H9 (cell line): ENCODE data around the gene ACVR1B. TPM values are rescaled to one million over a fixed set of nuclear protein-coding genes. Genes with fewer than 3 reads are reported as not detected.

ENCODE experiments used
- DNase-seq: peaks from one replicate; pipeline ENCODE4 v3.0.0-alpha.2; 2017
- H2AFZ ChIP-seq: one replicate; pipeline ENCODE4 v1.6.1; 2013; ENCODE audit warnings: mild to moderate bottlenecking, low read length, control low read depth, moderate library complexity
- H2AK5ac ChIP-seq: 2 replicates; pipeline ENCODE4 v1.6.1; 2013; ENCODE audit warnings: low read length, control low read depth, mixed read lengths; ENCODE audit not compliant: insufficient read length
- H2BK120ac ChIP-seq: one replicate; pipeline ENCODE4 v1.6.1; 2013; ENCODE audit warnings: low read depth, mild to moderate bottlenecking, low read length, control low read depth, inconsistent platforms; ENCODE audit not compliant: poor library complexity, severe bottlenecking
- H2BK12ac ChIP-seq: 2 replicates; pipeline ENCODE4 v1.6.1; 2013; ENCODE audit warnings: low read length, control low read depth, mixed read lengths, low read depth; ENCODE audit not compliant: insufficient read length
- H2BK15ac ChIP-seq: 2 replicates; pipeline ENCODE4 v1.6.1; 2013; ENCODE audit warnings: low read depth, low read length, control low read depth
- H2BK20ac ChIP-seq: one replicate; pipeline ENCODE4 v1.6.1; 2013; ENCODE audit warnings: low read depth, mild to moderate bottlenecking, low read length, control low read depth, inconsistent platforms; ENCODE audit not compliant: poor library complexity, severe bottlenecking
- H2BK5ac ChIP-seq: 2 replicates; pipeline ENCODE4 v1.6.1; 2013; ENCODE audit warnings: low read length, control low read depth, mixed read lengths; ENCODE audit not compliant: insufficient read length
- H3K14ac ChIP-seq: 2 replicates; pipeline ENCODE4 v1.6.1; 2013; ENCODE audit warnings: low read length, control low read depth; ENCODE audit not compliant: insufficient read depth
- H3K18ac ChIP-seq: 2 replicates; pipeline ENCODE4 v1.6.1; 2013; ENCODE audit warnings: low read depth, mild to moderate bottlenecking, mixed read lengths, low read length, control low read depth; ENCODE audit not compliant: insufficient read length
- H3K23ac ChIP-seq: 2 replicates; pipeline ENCODE4 v1.6.1; 2013; ENCODE audit warnings: low read length, control low read depth, mixed read lengths, low read depth; ENCODE audit not compliant: insufficient read length
- H3K23me2 ChIP-seq: 2 replicates; pipeline ENCODE4 v1.6.1; 2013; ENCODE audit warnings: low read depth, mild to moderate bottlenecking, mixed read lengths, low read length, control low read depth; ENCODE audit not compliant: insufficient read length, poor library complexity, severe bottlenecking
- H3K27ac ChIP-seq: 2 replicates; pipeline ENCODE4 v1.5.1; 2013; ENCODE audit warnings: low read length, control low read depth, mixed read lengths, low read depth; ENCODE audit not compliant: insufficient read length
- H3K27me3 ChIP-seq: 2 replicates; pipeline ENCODE4 v1.6.1; 2013; ENCODE audit warnings: low read length, control low read depth, inconsistent platforms; ENCODE audit not compliant: insufficient read depth
- H3K4ac ChIP-seq: 2 replicates; pipeline ENCODE4 v1.6.1; 2013; ENCODE audit warnings: low read depth, mild to moderate bottlenecking, control low read depth, inconsistent platforms, low read length, moderate library complexity
- H3K4me1 ChIP-seq: 2 replicates; pipeline ENCODE4 v1.6.1; 2013; ENCODE audit warnings: low read length, control low read depth, inconsistent platforms; ENCODE audit not compliant: insufficient read depth
- H3K4me2 ChIP-seq: 2 replicates; pipeline ENCODE4 v1.6.1; 2013; ENCODE audit warnings: low read length, control low read depth, mixed read lengths; ENCODE audit not compliant: insufficient read length, insufficient read depth
- H3K56ac ChIP-seq: 2 replicates; pipeline ENCODE4 v1.6.1; 2013; ENCODE audit warnings: low read depth, mild to moderate bottlenecking, mixed read lengths, low read length, control low read depth; ENCODE audit not compliant: insufficient read length
- H3K79me1 ChIP-seq: 2 replicates; pipeline ENCODE4 v1.6.1; 2013; ENCODE audit warnings: low read depth, mild to moderate bottlenecking, moderate library complexity, low read length, control low read depth, inconsistent platforms; ENCODE audit not compliant: insufficient read depth, poor library complexity, severe bottlenecking
- H3K79me2 ChIP-seq: 2 replicates; pipeline ENCODE4 v1.6.1; 2013; ENCODE audit warnings: low read length, control low read depth, inconsistent platforms; ENCODE audit not compliant: insufficient read depth
- H3K9ac ChIP-seq: 2 replicates; pipeline ENCODE4 v1.6.1; 2013; ENCODE audit warnings: low read length, control low read depth, mixed read lengths; ENCODE audit not compliant: insufficient read length; ENCODE audit errors: extremely low read depth
- H3K9me3 ChIP-seq: one replicate; pipeline ENCODE4 v1.6.1; 2013; ENCODE audit warnings: low read depth, low read length, inconsistent platforms; ENCODE audit not compliant: control insufficient read depth
- H3T11ph ChIP-seq: one replicate; pipeline ENCODE4 v1.6.1; 2013; ENCODE audit warnings: mild to moderate bottlenecking, low read length, control low read depth, inconsistent platforms
- H4K20me1 ChIP-seq: one replicate; pipeline ENCODE4 v1.6.1; 2013; ENCODE audit not compliant: control insufficient read depth, insufficient read length, insufficient read depth
- H4K5ac ChIP-seq: 2 replicates; pipeline ENCODE4 v1.6.1; 2013; ENCODE audit warnings: low read depth, mild to moderate bottlenecking, mixed read lengths, low read length, control low read depth; ENCODE audit not compliant: insufficient read length
- H4K8ac ChIP-seq: replicated peaks from 2 replicates; pipeline ENCODE4 v1.6.1; 2013; ENCODE audit warnings: low read length, control low read depth, mixed read lengths, low read depth; ENCODE audit not compliant: insufficient read length
- H4K91ac ChIP-seq: 2 replicates; pipeline ENCODE4 v1.6.1; 2013; ENCODE audit warnings: low read depth, mild to moderate bottlenecking, moderate library complexity, mixed read lengths, low read length, control low read depth; ENCODE audit not compliant: insufficient read length
- H3K27ac Mint-ChIP-seq, 3 experiments: 2 replicates in 2 of 3; 3 replicates in 1 of 3; pipeline ENCODE4 v1.8.0; 2020 to 2021; ENCODE audit warnings: mixed read lengths in 3 of 3, mild to moderate bottlenecking in 1 of 3, moderate library complexity in 1 of 3
- H3K27me3 Mint-ChIP-seq: 2 replicates; pipeline ENCODE4 v1.8.0; 2021; ENCODE audit warnings: low read depth, mild to moderate bottlenecking, moderate library complexity, mixed read lengths
- H3K36me3 Mint-ChIP-seq, 3 experiments: 2 replicates in 2 of 3; 3 replicates in 1 of 3; pipeline ENCODE4 v1.8.0; 2020 to 2021; ENCODE audit warnings: low read depth in 3 of 3, mixed read lengths in 3 of 3; ENCODE audit not compliant: insufficient read depth in 1 of 3
- H3K4me1 Mint-ChIP-seq, 2 experiments: 2 replicates each; pipeline ENCODE4 v1.8.0; 2020; ENCODE audit warnings: mixed read lengths in 2 of 2
- H3K4me3 Mint-ChIP-seq, 2 experiments: 2 replicates in 1 of 2; 3 replicates in 1 of 2; pipeline ENCODE4 v1.8.0; 2020 to 2021; ENCODE audit warnings: mild to moderate bottlenecking in 2 of 2, mixed read lengths in 2 of 2, moderate library complexity in 1 of 2
- H3K9me3 Mint-ChIP-seq, 2 experiments: 2 replicates in 1 of 2; 3 replicates in 1 of 2; pipeline ENCODE4 v1.8.0; 2020; ENCODE audit warnings: mild to moderate bottlenecking in 2 of 2, mixed read lengths in 2 of 2, moderate library complexity in 1 of 2
- CTCF ChIP-seq: fragments of 200-600 bp; sonication (generic); conservative IDR thresholded peaks from 3 replicates; pipeline ENCODE4 v1.8.0; 2021; ENCODE audit warnings: antibody characterized with exemption, mild to moderate bottlenecking
- WGBS: extraction: QIAGEN DNeasy Blood & Tissue Kit; methylation state at CpG from one replicate; pipeline ENCODE4 v1.1.7; 2013; ENCODE audit warnings: missing lambda C conversion rate, low lambda C conversion rate, mixed read lengths; ENCODE audit not compliant: insufficient read length; ENCODE audit errors: extremely low coverage; 5-methylcytosine and 5-hydroxymethylcytosine counted together
- total RNA-seq: library from RNA; stranded (reverse); gene quantifications from 2 replicates; pipeline ENCODE4 v1.2.1, GENCODE V29; 2021

Gene ACVR1B
- total RNA-seq, 1 experiment from 2014 or later = 16.3 TPM

- Histone ChIP-seq H3K4me1 (no peaks in the 10 kb centered on the region), H3K27me3 (no peaks in the 10 kb centered on the region), H2BK15ac (no peak overlapping the region), H2AFZ (no peak overlapping the region), H3K56ac (no peak overlapping the region), H3T11ph (no peak overlapping the region), H4K8ac (no peak overlapping the region), H2BK5ac (no peak overlapping the region), H4K5ac (no peak overlapping the region), H3K14ac (no peak overlapping the region), H3K23ac (no peak overlapping the region), H4K20me1 (no peaks in the 10 kb centered on the region), H3K4me2 (no peak overlapping the region), H2BK20ac (no peak overlapping the region), H3K27ac (no peak overlapping the region), H3K18ac (no peak overlapping the region), H3K23me2 (no peaks in the 10 kb centered on the region), H3K4ac (no peak overlapping the region), H2AK5ac (no peak overlapping the region), H2BK120ac (no peak overlapping the region), H3K79me2 (no peaks in the 10 kb centered on the region), H3K79me1 (no peaks in the 10 kb centered on the region), H3K9me3 (no peaks in the 10 kb centered on the region), H4K91ac (no peak overlapping the region), H2BK12ac (no peak overlapping the region), H3K9ac (no peak overlapping the region)
- Mint-ChIP-seq H3K27ac (no peak overlapping the region), H3K9me3 (peaks cover 5 to 6% of the 10 kb centered on the region in 2 experiments; a peak in 3 of 5 replicates), H3K4me1 (peaks cover 8 to 11% of the 10 kb centered on the region in 2 experiments; a peak in 3 of 4 replicates), H3K36me3 (peaks cover 10 to 52% (median 12%) of the 10 kb centered on the region in 3 experiments), H3K27me3 (no peaks in the 10 kb centered on the region), H3K4me3 (no peak overlapping the region)
- WGBS = no CpG with 5 or more reads among the region's 4 CpGs
- no peak for DNase-seq
- no peak for TF ChIP-seq CTCF
Observed at GRCh38 chr12:51963477-51963876, 12.0 kb downstream of the ACVR1B start.
